HG03135 (cell line): ENCODE measurements around the gene BEND6.

Experiments
- ATAC-seq: cut with Tn5 transposase; IDR thresholded peaks from one replicate; pipeline ENCODE4 v1.9.1; 2021; ENCODE audit warnings: mild to moderate bottlenecking, moderate library complexity; ENCODE audit not compliant: unreplicated experiment

BEND6 gene

DNA sequence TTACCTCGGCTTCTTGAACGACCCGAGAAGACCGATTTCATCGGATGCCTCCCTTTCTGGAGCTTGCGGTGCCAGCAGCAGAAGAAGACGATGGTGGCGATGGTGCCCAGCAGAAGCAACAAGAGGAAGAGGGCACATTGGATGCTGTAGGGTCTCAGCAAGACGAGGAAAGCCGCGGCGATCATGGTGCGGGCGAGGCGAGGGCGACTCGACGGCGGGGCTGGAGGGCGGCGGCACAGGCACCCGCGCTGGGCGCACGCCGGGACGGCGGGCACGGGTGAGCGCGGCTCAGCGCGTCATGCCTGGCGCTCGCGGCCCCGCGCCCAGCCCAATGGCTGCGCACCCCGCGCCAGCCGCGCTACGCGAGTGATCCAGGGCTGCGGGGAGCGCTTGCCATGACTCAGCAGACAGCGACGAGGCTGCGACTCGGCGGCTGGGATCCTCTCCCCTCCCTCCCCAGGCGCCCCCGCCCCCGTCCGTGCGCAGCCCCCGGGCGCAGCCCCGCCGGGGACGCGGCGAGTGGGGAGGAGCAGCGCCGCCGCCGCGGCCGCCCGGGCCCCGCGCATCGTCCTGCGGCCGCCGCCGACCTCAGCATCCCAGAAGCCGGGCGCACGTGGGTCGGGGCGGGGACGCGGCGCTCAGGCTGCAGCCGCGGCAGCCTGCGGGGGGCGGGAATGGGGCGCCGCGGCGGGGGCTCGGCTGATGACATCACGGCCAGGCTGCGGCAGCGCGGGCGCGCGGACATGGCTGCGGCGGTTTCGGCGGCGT, at the start of gene BEND6:
Gene BEND6, plus strand, starts transcription at position 705 of the 768 bp plus-strand sequence. CDS start 26,704 bp downstream, outside the sequence.
- peak; percentile 50 for ATAC-seq

DNA sequence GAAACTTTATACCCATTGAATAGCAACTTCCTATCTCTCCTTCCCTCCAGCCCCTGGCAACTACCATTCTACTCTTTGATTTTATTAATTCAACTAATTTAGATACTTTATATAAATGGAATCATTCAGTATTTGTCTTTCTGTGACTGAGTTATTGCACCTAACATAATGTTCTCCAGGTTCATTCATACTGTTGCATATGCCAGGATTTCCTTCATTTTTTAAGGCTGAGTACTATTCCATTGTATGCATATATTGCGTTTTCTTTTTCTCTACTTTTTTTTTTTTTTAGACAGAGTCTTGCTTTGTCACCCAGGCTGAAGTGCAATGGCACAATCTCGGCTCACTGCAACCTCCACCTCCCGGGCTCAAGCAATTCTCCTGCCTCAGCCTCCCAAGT, 49.5 kb upstream of the BEND6 start:
- no peak for ATAC-seq

GRCh38 chr6:56906752-56907151, 48.2 kb upstream of the BEND6 start:
- ATAC-seq: no peak

DNA sequence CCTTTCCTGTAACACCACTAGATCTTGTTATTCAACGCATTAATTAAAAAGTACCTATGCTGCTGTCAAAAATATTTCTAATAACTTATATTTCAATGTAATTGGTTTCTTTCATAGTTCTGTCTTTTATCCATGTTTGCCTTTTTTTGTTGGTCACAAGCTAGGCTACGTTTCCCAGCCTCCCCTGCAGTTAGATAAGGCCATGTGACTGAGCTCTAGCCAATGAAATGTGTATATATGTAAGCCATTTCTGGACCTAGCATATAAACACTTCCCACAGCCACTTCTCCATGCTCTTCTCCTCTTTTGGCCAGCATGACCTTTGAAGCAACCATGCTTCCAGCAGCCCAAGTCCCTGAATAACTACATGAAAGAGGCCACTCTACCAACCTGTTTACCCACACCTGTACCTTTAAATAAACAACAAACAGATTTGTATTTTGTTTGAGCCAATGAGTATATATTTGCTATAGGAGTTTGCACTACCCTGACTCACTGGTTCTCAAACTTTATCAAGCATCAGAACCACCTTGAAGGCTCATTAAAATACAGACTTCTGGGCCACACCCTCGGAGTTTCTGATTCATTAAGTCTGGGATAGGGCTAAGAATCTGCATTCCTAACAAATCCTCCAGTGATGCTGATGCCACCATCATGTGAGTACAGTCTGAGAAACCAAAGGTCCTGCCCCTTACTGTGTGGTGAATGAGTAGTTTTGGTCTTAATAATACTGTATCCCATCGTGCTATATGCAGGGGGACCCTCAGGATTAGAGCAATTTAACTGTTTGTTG, 45.6 kb upstream of the BEND6 start:
- ATAC-seq: no peak

- no peak for ATAC-seq
These were observed 43.1 kb upstream of the BEND6 start for GRCh38 chr6:56911847-56912246.

- no peak for ATAC-seq
These were observed 41.4 kb upstream of the BEND6 start for GRCh38 chr6:56913285-56914074.

- no peak for ATAC-seq
These were observed 39.9 kb upstream of the BEND6 start for GRCh38 chr6:56914798-56915658.

DNA sequence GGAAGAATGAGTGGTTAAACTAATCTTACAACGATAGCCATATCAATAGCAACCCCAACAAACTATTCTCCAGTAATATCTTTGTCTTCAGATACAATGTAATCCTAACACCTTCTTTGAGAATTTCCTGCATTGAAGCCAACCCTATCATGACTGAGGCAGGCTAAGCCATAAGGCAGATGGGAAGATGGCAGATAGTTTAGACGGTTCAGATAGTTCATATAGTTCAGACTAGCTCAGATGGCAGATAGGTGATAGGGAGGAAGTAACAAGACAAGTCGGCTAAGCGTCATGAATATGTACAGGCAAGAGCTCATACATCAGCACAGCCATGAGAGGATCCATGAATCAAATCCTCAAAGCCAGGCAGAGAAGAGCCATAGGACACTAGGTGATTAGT, 39.1 kb upstream of the BEND6 start:
- no peak for ATAC-seq

DNA sequence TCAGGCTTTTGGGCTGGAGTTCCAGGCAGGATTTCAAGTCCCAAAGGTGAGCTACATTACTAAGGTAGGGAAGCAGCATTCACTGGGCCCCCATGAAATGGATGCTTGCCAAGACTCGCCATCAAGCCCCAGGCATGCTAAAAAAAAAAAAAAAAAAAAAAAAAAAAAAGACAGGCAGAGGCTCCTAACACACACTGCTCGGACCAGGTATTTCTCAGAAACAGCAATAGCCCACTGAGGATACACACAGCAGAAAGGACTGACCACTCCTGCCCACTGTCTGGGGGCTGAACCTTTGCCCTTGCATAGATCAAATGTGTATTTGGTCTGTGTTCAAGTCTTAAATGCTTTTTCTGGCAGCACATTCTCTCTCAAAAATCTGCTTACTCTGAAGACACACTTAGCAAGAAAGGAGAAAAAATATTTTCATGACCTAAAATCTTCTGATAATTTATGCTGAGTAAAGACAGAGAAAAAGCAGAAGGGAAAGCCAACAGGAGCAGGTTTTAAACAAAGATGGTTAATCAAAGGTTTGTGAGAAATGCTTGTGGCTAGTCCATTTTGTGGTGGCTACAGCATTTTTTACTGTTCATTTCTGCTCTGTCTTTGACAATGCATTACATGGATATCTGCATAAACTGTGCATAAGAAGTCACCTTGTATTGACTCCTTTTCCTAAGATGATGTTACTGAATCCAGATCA, 37.9 kb upstream of the BEND6 start:
- no peak for ATAC-seq

DNA sequence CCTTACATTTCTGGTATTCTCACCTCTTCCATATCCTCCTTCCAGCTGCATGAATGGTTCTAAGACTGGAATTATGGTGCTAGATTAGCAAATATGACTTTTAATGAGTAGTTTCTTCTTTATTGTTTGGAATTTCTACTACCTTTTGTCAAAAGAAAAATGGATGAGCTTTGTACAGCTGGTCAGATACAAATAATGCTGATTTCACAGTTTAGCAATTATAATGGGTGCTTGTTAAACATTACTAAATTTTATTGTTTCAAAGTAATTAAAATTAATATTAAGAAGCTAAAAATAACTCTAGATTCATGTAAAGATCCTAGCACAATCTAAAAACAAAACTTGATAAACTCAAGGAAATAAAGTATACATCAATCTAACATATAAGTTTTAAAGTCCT, 32.3 kb upstream of the BEND6 start:
- ATAC-seq: no peak

GRCh38 chr6:56923565-56923964, 31.3 kb upstream of the BEND6 start:
- ATAC-seq: no peak

DNA sequence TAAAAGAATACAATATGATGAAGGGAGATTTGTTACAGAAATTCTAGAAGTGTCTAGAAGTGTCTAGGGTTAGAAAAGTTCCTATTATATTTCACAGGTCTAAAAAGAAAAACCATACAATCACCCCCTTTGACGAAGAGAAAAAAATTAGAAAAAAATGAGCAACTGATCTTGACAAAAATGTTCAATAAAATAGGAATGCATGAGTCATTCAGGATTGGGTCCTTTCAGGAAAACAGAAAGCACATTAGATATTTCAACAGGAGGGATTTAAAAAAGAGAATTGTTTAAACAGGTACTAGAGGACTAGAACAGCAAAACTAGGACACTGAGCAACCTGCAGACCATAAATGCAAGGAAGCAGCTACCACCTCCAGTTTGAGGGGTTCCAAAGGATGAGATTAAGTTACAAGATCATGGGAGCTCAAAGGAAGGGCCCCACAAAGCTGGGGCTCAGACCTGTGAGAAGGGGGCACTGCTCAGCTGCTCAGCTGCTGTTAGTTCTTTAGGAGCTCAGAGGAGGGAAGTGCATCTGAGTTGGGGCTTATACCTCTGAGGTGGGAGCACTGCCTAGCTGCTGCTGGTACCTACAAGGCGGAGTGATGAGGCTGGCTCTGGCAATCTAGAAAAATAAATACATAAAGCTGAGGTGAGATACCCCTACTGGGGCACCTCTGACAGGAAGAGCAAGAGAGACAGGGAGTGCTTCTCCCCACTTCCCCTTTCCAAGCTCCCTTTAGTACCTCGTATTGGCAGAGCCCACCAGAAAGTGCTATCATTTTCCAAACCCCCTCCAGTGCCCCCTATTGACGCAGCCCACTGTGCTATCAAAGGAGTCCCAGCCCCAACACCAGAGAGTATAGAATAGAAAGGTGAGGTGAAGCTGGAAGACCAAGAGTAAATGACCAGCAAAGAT, 27.1 kb upstream of the BEND6 start:
- no peak for ATAC-seq

DNA sequence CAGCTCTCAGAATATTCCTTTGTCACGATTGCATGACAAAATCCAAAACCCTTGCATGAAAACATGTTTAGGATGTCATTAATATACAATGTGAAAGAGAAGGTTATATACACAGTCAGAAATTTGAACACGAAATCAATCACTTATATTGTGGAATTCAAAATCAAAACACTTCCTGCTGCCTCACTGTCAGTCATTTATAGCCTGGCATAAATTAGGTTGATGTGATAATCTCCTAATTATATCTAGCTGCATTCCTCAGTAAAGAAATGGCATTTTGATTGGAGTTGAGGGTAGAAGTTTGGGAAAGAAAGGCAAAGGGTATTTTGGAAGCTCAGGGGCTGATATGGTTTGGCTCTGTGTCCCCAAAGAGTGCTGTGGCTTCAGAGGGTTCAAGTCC, 24.1 kb upstream of the BEND6 start:
- ATAC-seq: no peak

DNA sequence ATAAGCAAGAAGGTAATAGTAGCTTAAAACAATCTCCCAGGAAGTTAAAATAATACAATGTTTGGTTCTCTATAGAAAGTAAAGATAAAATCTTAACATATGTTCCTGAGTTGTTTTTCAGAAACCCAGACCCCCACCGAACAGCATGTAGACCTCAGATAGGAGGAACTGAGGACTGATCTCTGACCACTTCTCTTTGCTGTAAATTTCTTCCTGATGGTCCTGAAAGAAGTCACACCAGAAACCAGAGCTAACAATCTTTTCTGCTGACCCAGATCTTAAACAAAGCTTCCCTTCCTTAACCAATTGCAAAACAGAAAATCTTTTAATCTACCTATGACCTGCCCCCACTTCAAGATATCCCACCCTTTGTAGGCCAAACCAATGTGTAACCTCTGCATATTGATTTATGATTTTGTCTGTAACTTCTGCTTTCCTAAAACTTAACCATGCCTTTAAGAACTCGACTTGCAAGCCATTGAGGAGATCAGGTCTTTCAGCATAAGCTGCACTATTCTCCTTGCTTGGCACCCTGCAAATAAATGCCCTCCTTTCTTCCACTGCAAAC, 21.9 kb upstream of the BEND6 start:
- no peak for ATAC-seq

GRCh38 chr6:56933650-56934049, 21.3 kb upstream of the BEND6 start:
- no peak for ATAC-seq

DNA sequence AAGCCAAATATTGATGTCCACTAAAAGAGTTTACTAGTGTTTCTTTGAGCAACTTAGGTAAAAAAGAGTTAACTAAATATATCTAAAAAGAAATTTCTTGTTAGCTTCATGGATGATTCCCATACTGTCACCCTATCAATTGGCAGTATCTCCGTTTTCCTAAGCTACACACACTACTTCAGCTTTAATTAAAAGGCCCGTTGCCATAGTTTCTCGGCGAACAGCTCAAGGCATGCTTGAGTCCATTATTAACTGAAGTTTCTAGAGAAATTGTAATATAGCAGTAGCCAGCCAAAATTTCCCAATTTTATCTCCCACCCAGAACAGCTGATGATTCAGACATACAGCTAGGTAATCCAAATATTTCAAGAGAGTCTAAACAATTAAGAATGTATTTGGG, 20.0 kb upstream of the BEND6 start:
- ATAC-seq: no peak

DNA sequence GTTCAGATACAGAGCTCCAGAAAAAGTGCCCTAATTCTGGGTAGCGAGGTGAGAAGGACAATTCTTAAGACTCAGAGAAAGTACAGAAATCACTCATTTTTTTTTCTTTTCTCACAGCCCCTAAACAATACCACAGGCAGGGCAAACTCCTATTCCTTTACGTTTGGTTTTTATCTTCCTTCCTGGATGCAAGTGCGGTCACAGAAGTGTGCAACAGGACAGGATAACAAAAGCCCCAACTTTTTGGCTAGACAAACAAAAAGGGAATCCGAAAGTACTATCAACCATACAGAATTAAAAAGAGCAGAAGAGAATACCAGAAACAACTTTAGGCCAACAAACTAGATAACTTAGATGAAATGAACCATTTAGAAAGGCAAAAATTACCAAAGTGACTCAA, 18.4 kb upstream of the BEND6 start:
- ATAC-seq: no peak

GRCh38 chr6:56938649-56939191, 16.2 kb upstream of the BEND6 start:
- no peak for ATAC-seq
